ENCODE results near the gene STOML2.

DNA sequence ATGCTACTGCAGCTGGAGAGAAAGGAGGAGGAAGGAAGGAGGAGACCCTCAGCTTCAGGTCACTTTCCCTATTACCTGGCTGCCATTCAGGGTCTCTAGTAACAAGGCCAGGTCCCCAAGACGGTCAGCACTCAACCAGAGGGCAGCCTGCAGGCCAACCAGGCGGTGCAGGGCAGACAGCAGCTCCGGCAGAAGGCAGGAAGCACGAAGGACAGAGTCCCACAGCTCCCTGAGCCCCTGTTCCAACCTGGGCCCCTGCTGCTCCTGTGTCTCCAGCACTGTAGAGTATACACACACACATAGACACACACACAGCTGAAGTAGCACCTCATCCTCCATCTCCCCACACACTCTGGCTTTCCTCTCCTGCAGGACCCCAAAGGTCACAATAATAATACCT lies 24.9 kb downstream of the STOML2 start:
- TF ChIP-seq, protein P1, sequence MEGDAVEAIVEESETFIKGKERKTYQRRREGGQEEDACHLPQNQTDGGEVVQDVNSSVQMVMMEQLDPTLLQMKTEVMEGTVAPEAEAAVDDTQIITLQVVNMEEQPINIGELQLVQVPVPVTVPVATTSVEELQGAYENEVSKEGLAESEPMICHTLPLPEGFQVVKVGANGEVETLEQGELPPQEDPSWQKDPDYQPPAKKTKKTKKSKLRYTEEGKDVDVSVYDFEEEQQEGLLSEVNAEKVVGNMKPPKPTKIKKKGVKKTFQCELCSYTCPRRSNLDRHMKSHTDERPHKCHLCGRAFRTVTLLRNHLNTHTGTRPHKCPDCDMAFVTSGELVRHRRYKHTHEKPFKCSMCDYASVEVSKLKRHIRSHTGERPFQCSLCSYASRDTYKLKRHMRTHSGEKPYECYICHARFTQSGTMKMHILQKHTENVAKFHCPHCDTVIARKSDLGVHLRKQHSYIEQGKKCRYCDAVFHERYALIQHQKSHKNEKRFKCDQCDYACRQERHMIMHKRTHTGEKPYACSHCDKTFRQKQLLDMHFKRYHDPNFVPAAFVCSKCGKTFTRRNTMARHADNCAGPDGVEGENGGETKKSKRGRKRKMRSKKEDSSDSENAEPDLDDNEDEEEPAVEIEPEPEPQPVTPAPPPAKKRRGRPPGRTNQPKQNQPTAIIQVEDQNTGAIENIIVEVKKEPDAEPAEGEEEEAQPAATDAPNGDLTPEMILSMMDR (optimal IDR thresholded peaks at IDR 0.05 in 1 of 3, IDR thresholded peaks at IDR 0.05 in 1 of 3, conservative IDR thresholded peaks at IDR 0.05 in 1 of 3; ENCODE audit: extremely low read depth in 1 of 3, insufficient read depth in 2 of 3, low read length in 3 of 3): no peak
- no peak for TF ChIP-seq EZH2 (IDR thresholded peaks at IDR 0.05; ENCODE audit: low read length)
